B cell (primary cell): ENCODE results near the gene LRRTM3. TPM values are rescaled to one million over a fixed set of nuclear protein-coding genes. Genes with fewer than 3 reads are reported as not detected.

Experiments
- ATAC-seq: fragments of 200-7000 bp; cut with Tn5 transposase; one replicate; pipeline ENCODE4 v1.10.0; 2021; ENCODE audit warnings: low read depth, mild to moderate bottlenecking, moderate number of reproducible peaks, moderate library complexity
- CTCF ChIA-PET: fragments of 350-600 bp; sonication (Branson Sonifier 250); formaldehyde crosslinking; loops from one replicate; lab custom pipeline; 2021; ENCODE audit warnings: antibody characterized with exemption, inconsistent platforms; lab: Charles Lee
- POLR2A ChIA-PET: fragments of 350-600 bp; sonication (Branson Sonifier 250); formaldehyde crosslinking; loops from one replicate; lab custom pipeline; 2021; ENCODE audit warnings: antibody characterized with exemption; lab: Charles Lee
- DNase-seq: peaks from one replicate; pipeline ENCODE4 v3.0.0; 2013
- H2AFZ ChIP-seq: 2 replicates; pipeline ENCODE4 v1.6.1; 2012; ENCODE audit warnings: mild to moderate bottlenecking, low read depth, low read length; ENCODE audit not compliant: insufficient read depth, poor library complexity, severe bottlenecking
- H3K27ac ChIP-seq, 2 donors: 1 replicate in 1 of 2; 2 replicates in 1 of 2; pipeline ENCODE4 v1.5.1; 2012 to 2013; ENCODE audit warnings: low read length in 2 of 2, mild to moderate bottlenecking in 2 of 2, moderate library complexity in 1 of 2
- H3K27me3 ChIP-seq, 4 experiments: fragments of 200-600 bp in 1 of 4; sonication (generic) in 1 of 4; replicated peaks in 1 of 4; 1 replicate in 2 of 4; 2 replicates in 2 of 4; pipeline versions ENCODE4 v1.6.1 to v1.7.0; 2013 to 2016; ENCODE audit warnings: low read length in 3 of 4, mild to moderate bottlenecking in 2 of 4, mixed read lengths in 1 of 4, moderate library complexity in 1 of 4; ENCODE audit not compliant: insufficient read depth in 4 of 4, control insufficient read depth in 3 of 4; ENCODE audit errors: control extremely low read depth in 1 of 4
- H3K36me3 ChIP-seq, 2 experiments: replicated peaks in 1 of 2; 1 replicate in 1 of 2; 2 replicates in 1 of 2; pipeline versions ENCODE4 v1.6.1 to v1.7.1; 2013; ENCODE audit warnings: low read length in 1 of 2; ENCODE audit not compliant: insufficient read depth in 2 of 2, control insufficient read depth in 1 of 2; ENCODE audit errors: control extremely low read depth in 1 of 2, extremely low read depth in 1 of 2
- H3K4me1 ChIP-seq, 2 donors: fragments of 200-600 bp in 1 of 2; sonication (generic) in 1 of 2; 1 replicate in 1 of 2; 2 replicates in 1 of 2; pipeline versions ENCODE4 v1.5.1 to v1.6.1; 2013 to 2017; ENCODE audit warnings: low read length in 2 of 2; ENCODE audit not compliant: control insufficient read depth in 2 of 2, insufficient read depth in 2 of 2
- H3K4me2 ChIP-seq: replicated peaks from 2 replicates; pipeline ENCODE3; 2012; ENCODE audit warnings: mild to moderate bottlenecking, low read depth, low read length; ENCODE audit not compliant: poor library complexity, severe bottlenecking
- H3K4me3 ChIP-seq, 5 experiments: fragments of 200-600 bp in 1 of 5; sonication (generic) in 1 of 5; 1 replicate in 3 of 5; 2 replicates in 2 of 5; pipeline versions ENCODE4 v1.5.1 to v1.7.0; 2011 to 2016; ENCODE audit warnings: low read length in 4 of 5, mild to moderate bottlenecking in 4 of 5, low read depth in 2 of 5, control low read depth in 1 of 5, moderate library complexity in 1 of 5; ENCODE audit not compliant: insufficient read depth in 1 of 5; ENCODE audit errors: control extremely low read depth in 1 of 5, extremely low read depth in 1 of 5
- H3K79me2 ChIP-seq: fragments of 200-600 bp; sonication (generic); one replicate; pipeline ENCODE4 v1.6.0; 2016; ENCODE audit warnings: low read length; ENCODE audit not compliant: control insufficient read depth, insufficient read depth
- H3K9ac ChIP-seq: fragments of 200-600 bp; sonication (generic); 2 replicates; pipeline ENCODE4 v1.6.1; 2017; ENCODE audit warnings: mild to moderate bottlenecking, low read length, moderate library complexity
- H3K9me3 ChIP-seq, 3 donors: one replicate each; pipeline versions ENCODE4 v1.6.1 to v1.7.1; 2013; ENCODE audit warnings: low read length in 2 of 3; ENCODE audit not compliant: control insufficient read depth in 2 of 3, insufficient read depth in 1 of 3; ENCODE audit errors: control extremely low read depth in 1 of 3
- H4K20me1 ChIP-seq: 2 replicates; pipeline ENCODE4 v1.6.0; 2012; ENCODE audit warnings: mild to moderate bottlenecking, low read length; ENCODE audit not compliant: insufficient read depth, control insufficient read depth, poor library complexity, severe bottlenecking
- H3K27ac Mint-ChIP-seq: one replicate; pipeline ENCODE4 v1.8.0; 2021; ENCODE audit warnings: mixed read lengths
- H3K27me3 Mint-ChIP-seq: one replicate; pipeline ENCODE4 v1.8.0; 2021; ENCODE audit warnings: mixed read lengths
- H3K4me1 Mint-ChIP-seq: one replicate; pipeline ENCODE4 v1.8.0; 2021; ENCODE audit warnings: mixed read lengths
- H3K4me3 Mint-ChIP-seq: one replicate; pipeline ENCODE4 v1.8.0; 2021; ENCODE audit warnings: mixed read lengths
- H3K9me3 Mint-ChIP-seq: one replicate; pipeline ENCODE4 v1.8.0; 2022; ENCODE audit warnings: mixed read lengths; ENCODE audit not compliant: insufficient read depth
- CTCF ChIP-seq: fragments of 200-600 bp; IDR thresholded peaks from one replicate; pipeline ENCODE4 v1.8.0; 2022; ENCODE audit warnings: antibody characterized with exemption, mild to moderate bottlenecking
- EZH2 ChIP-seq: IDR thresholded peaks from 2 replicates; pipeline ENCODE4 v1.6.1; 2012; ENCODE audit warnings: borderline replicate concordance, low read depth, mild to moderate bottlenecking, moderate library complexity, low read length; ENCODE audit not compliant: insufficient read depth, poor library complexity, severe bottlenecking
- WGBS: methylation state at CpG from one replicate; pipeline ENCODE4 v1.1.5; 2013; ENCODE audit warnings: missing lambda C conversion rate; ENCODE audit not compliant: insufficient coverage; 5-methylcytosine and 5-hydroxymethylcytosine counted together
- intact Hi-C: fragments of 100-400 bp; cut with micrococcal nuclease; formaldehyde crosslinking; loops from one replicate; pipeline ENCODE4 v1.10.0; 2022
- polyA plus RNA-seq: library from polyadenylated mRNA; depleted of rRNA; stranded (reverse); fragments of >200 nt; gene quantifications from 2 replicates; pipeline ENCODE4 v1.2.3, GENCODE V29; 2012
- total RNA-seq, 2 donors: library from RNA; stranded (reverse); fragments of 120-200 nt in 1 of 2; gene quantifications; 1 replicate in 1 of 2; 2 replicates in 1 of 2; pipeline versions ENCODE4 v1.2.3 to v1.2.4, GENCODE V29; 2013 to 2022

The LRRTM3 gene
- total and polyA plus RNA-seq, 2 donors (not counting 1 experiment from before 2014, with no cell fraction given), result not detected

GRCh38 chr10:66927251-66927935 is 1.6 kb downstream of the LRRTM3 start:
- POLR2A ChIA-PET, result no interaction called here
- no peaks in the 10 kb centered on the region for H3K36me3 ChIP-seq

More at GRCh38 chr10:66927251-66927935, 1.6 kb downstream of the LRRTM3 start:
- H4K20me1 ChIP-seq, result no peaks in the 10 kb centered on the region
- Mint-ChIP-seq H3K9me3 (no peaks in the 10 kb centered on the region), H3K4me1 (peaks cover 3% of the 10 kb centered on the region), H3K27me3 (peaks cover 31% of the 10 kb centered on the region), H3K27ac (no peak overlapping the region), H3K4me3 (no peak overlapping the region)
- DNase-seq (no peak), ATAC-seq (no peak)
- H3K27me3 ChIP-seq, result peaks cover 0 to 23% (median 14%) of the 10 kb centered on the region in 4 experiments
- 58% methylated on average over 10 of the region's 11 CpGs for WGBS
- H2AFZ ChIP-seq, result no peak overlapping the region
- CTCF ChIA-PET, result interaction anchor here (1.3 kb wide), 1 partner anchor 16 kb away, joined by 4 read pairs; no protein-coding TSS in a partner anchor
- H3K4me3 ChIP-seq, result no peak overlapping the region
- no peak for TF ChIP-seq CTCF
- TF ChIP-seq EZH2, result no peak
- H3K79me2 ChIP-seq, result no peaks in the 10 kb centered on the region
- intact Hi-C loops, result no loop called here
- H3K27ac ChIP-seq, result no peak overlapping the region
- peaks cover 0 to 3% (median 0%) of the 10 kb centered on the region in 3 donors for H3K9me3 ChIP-seq
- peaks cover 0 to 5% of the 10 kb centered on the region in 2 donors for H3K4me1 ChIP-seq
- H3K9ac ChIP-seq, result no peak overlapping the region
- no peak overlapping the region for H3K4me2 ChIP-seq
